CD14-positive monocyte (primary cell): Measurements from ENCODE around the gene ADAMTS15. TPM values are rescaled to one million over a fixed set of nuclear protein-coding genes. Genes with fewer than 3 reads are reported as not detected.

Experiments used
- DNase-seq, 3 donors: peaks; one replicate each; pipeline ENCODE4 v3.0.0-alpha.2; 2011 to 2022
- H2AFZ ChIP-seq: 2 replicates; pipeline ENCODE4 v1.6.0; 2012; ENCODE audit warnings: mild to moderate bottlenecking, low read depth, low read length, inconsistent platforms; ENCODE audit not compliant: insufficient read depth, poor library complexity, severe bottlenecking
- H3K27ac ChIP-seq, 2 donors: 1 replicate in 1 of 2; 2 replicates in 1 of 2; pipeline ENCODE4 v1.5.1; 2012 to 2013; ENCODE audit warnings: low read length in 2 of 2, control low read depth in 1 of 2, inconsistent platforms in 1 of 2, low read depth in 1 of 2, mild to moderate bottlenecking in 1 of 2
- H3K27me3 ChIP-seq, 2 donors: one replicate each; pipeline versions ENCODE4 v1.6.0 to v1.6.1; 2011 to 2013; ENCODE audit warnings: low read length in 2 of 2; ENCODE audit not compliant: control insufficient read depth in 2 of 2, insufficient read depth in 2 of 2
- H3K36me3 ChIP-seq, 2 donors: replicated peaks in 1 of 2; 1 replicate in 1 of 2; 2 replicates in 1 of 2; pipeline versions ENCODE4 v1.5.1 to v1.6.1; 2012 to 2013; ENCODE audit warnings: low read length in 2 of 2, control low read depth in 1 of 2, inconsistent platforms in 1 of 2, mild to moderate bottlenecking in 1 of 2; ENCODE audit not compliant: insufficient read depth in 2 of 2, control insufficient read depth in 1 of 2
- H3K4me1 ChIP-seq, 2 donors: 1 replicate in 1 of 2; 2 replicates in 1 of 2; pipeline versions ENCODE4 v1.5.1 to v1.6.1; 2012 to 2013; ENCODE audit warnings: low read length in 2 of 2, control low read depth in 1 of 2, inconsistent platforms in 1 of 2, mild to moderate bottlenecking in 1 of 2, moderate library complexity in 1 of 2; ENCODE audit not compliant: insufficient read depth in 2 of 2, control insufficient read depth in 1 of 2
- H3K4me2 ChIP-seq: replicated peaks from 2 replicates; pipeline ENCODE3; 2012; ENCODE audit warnings: low read length, moderate library complexity, mild to moderate bottlenecking; ENCODE audit not compliant: poor library complexity, severe bottlenecking; ENCODE audit errors: extremely low read depth
- H3K4me3 ChIP-seq, 3 experiments: fragments of 200-600 bp in 1 of 3; sonication (generic) in 1 of 3; replicated peaks in 1 of 3; 1 replicate in 2 of 3; 2 replicates in 1 of 3; pipeline ENCODE4 v1.5.1; 2011 to 2013; ENCODE audit warnings: low read length in 3 of 3, mild to moderate bottlenecking in 3 of 3, control low read depth in 2 of 3, low read depth in 2 of 3, inconsistent platforms in 1 of 3, moderate library complexity in 1 of 3
- H3K79me2 ChIP-seq: 2 replicates; pipeline ENCODE4 v1.6.0; 2012; ENCODE audit warnings: mild to moderate bottlenecking, control low read depth, inconsistent platforms, low read length, moderate library complexity; ENCODE audit not compliant: insufficient read depth
- H3K9ac ChIP-seq: 2 replicates; pipeline ENCODE4 v1.6.0; 2017; ENCODE audit warnings: low read length, mild to moderate bottlenecking; ENCODE audit not compliant: insufficient read depth, poor library complexity, severe bottlenecking
- H3K9me3 ChIP-seq, 2 donors: replicated peaks in 1 of 2; 1 replicate in 1 of 2; 2 replicates in 1 of 2; pipeline versions ENCODE4 v1.5.1 to v1.6.1; 2012 to 2013; ENCODE audit warnings: low read length in 2 of 2, control low read depth in 1 of 2; ENCODE audit not compliant: control insufficient read depth in 1 of 2, insufficient read depth in 1 of 2
- H4K20me1 ChIP-seq: 2 replicates; pipeline ENCODE4 v1.6.0; 2012; ENCODE audit warnings: mild to moderate bottlenecking, low read length, control low read depth, moderate library complexity; ENCODE audit not compliant: insufficient read depth
- H3K27ac Mint-ChIP-seq, 7 donors: one replicate each; pipeline ENCODE4 v1.8.0; 2020; ENCODE audit warnings: mild to moderate bottlenecking in 7 of 7, mixed read lengths in 7 of 7, moderate library complexity in 6 of 7, inconsistent platforms in 2 of 7
- H3K27me3 Mint-ChIP-seq, 3 donors: one replicate each; pipeline ENCODE4 v1.8.0; 2021 to 2022; ENCODE audit warnings: low read depth in 3 of 3, mild to moderate bottlenecking in 3 of 3, mixed read lengths in 3 of 3, moderate library complexity in 3 of 3, inconsistent platforms in 1 of 3
- H3K36me3 Mint-ChIP-seq, 2 donors: one replicate each; pipeline ENCODE4 v1.8.0; 2020; ENCODE audit warnings: mixed read lengths in 2 of 2, inconsistent platforms in 1 of 2, mild to moderate bottlenecking in 1 of 2
- H3K4me1 Mint-ChIP-seq: one replicate; pipeline ENCODE4 v1.8.0; 2020; ENCODE audit warnings: mild to moderate bottlenecking, mixed read lengths
- H3K4me3 Mint-ChIP-seq, 2 donors: one replicate each; pipeline ENCODE4 v1.8.0; 2020; ENCODE audit warnings: mild to moderate bottlenecking in 2 of 2, mixed read lengths in 2 of 2, moderate library complexity in 1 of 2
- H3K9me3 Mint-ChIP-seq, 7 donors: one replicate each; pipeline ENCODE4 v1.8.0; 2020 to 2022; ENCODE audit warnings: mixed read lengths in 7 of 7, mild to moderate bottlenecking in 6 of 7, moderate library complexity in 6 of 7, inconsistent platforms in 2 of 7
- CTCF ChIP-seq: fragments of 200-600 bp; IDR thresholded peaks from one replicate; pipeline ENCODE4 v1.8.0; 2022; ENCODE audit warnings: antibody characterized with exemption, mild to moderate bottlenecking
- WGBS: methylation state at CpG from one replicate; pipeline ENCODE4 v1.1.5; 2013; ENCODE audit warnings: missing lambda C conversion rate; ENCODE audit not compliant: insufficient coverage; 5-methylcytosine and 5-hydroxymethylcytosine counted together
- intact Hi-C, 2 donors: fragments of 100-400 bp; cut with micrococcal nuclease; formaldehyde crosslinking; loops; one replicate each; pipeline versions ENCODE4 v1.15.0 to v1.15.1; 2023
- polyA plus RNA-seq, 3 donors: library from polyadenylated mRNA; depleted of rRNA in 1 of 3; unstranded in 2 of 3; stranded (reverse) in 1 of 3; fragments of 300-500 nt in 2 of 3; fragments of >200 nt in 1 of 3; fragmentation: Illumina TruSeq in 2 of 3; gene quantifications; 1 replicate in 2 of 3; 2 replicates in 1 of 3; pipeline ENCODE4 v1.2.3, GENCODE V29; 2012 to 2021

ADAMTS15 gene
- polyA plus RNA-seq, 3 donors, result not detected

GRCh38 chr11:130486987-130487923 is 38.8 kb downstream of the ADAMTS15 start:
- Mint-ChIP-seq H3K27ac (no peak overlapping the region), H3K9me3 (peaks cover 0 to 4% (median 2%) of the 10 kb centered on the region in 7 donors), H3K4me3 (no peak overlapping the region), H3K27me3 (peaks cover 2 to 8% (median 6%) of the 10 kb centered on the region in 3 donors), H3K4me1 (no peaks in the 10 kb centered on the region), H3K36me3 (no peaks in the 10 kb centered on the region)
- intact Hi-C loops, result no loop called here
- H3K36me3 ChIP-seq, result no peaks in the 10 kb centered on the region
- no peaks in the 10 kb centered on the region for H4K20me1 ChIP-seq
- DNase-seq, result no peak
- H3K4me2 ChIP-seq, result no peak overlapping the region
- no peak overlapping the region for H3K27ac ChIP-seq
- H3K4me1 ChIP-seq, result no peaks in the 10 kb centered on the region
- no peaks in the 10 kb centered on the region for H3K9me3 ChIP-seq
- H3K9ac ChIP-seq, result no peak overlapping the region
- H3K79me2 ChIP-seq, result no peaks in the 10 kb centered on the region
- 95% methylated on average over 17 of the region's 28 CpGs for whole genome bisulfite sequencing
- TF ChIP-seq CTCF, result no peak
- H2AFZ ChIP-seq, result no peak overlapping the region
- no peak overlapping the region for H3K4me3 ChIP-seq
- no peaks in the 10 kb centered on the region for H3K27me3 ChIP-seq

- no peak overlapping the region for H2AFZ ChIP-seq
- no peak overlapping the region for H3K4me3 ChIP-seq
- Mint-ChIP-seq H3K4me3 (no peak overlapping the region), H3K27me3 (peaks cover 3 to 8% (median 6%) of the 10 kb centered on the region in 3 donors), H3K36me3 (no peaks in the 10 kb centered on the region), H3K27ac (no peak overlapping the region), H3K4me1 (no peaks in the 10 kb centered on the region), H3K9me3 (peaks cover 0 to 4% (median 2%) of the 10 kb centered on the region in 7 donors)
- no peaks in the 10 kb centered on the region for H3K36me3 ChIP-seq
- no peak for TF ChIP-seq CTCF
- H4K20me1 ChIP-seq, result no peaks in the 10 kb centered on the region
- no peak overlapping the region for H3K9ac ChIP-seq
- intact Hi-C loops, result no loop called here
- DNase-seq, result no peak
- H3K4me1 ChIP-seq, result no peaks in the 10 kb centered on the region
- no peak overlapping the region for H3K4me2 ChIP-seq
- no peaks in the 10 kb centered on the region for H3K27me3 ChIP-seq
- H3K27ac ChIP-seq, result no peak overlapping the region
- H3K79me2 ChIP-seq, result no peaks in the 10 kb centered on the region
- 86% methylated on average over 6 of the region's 13 CpGs for WGBS
- H3K9me3 ChIP-seq, result no peaks in the 10 kb centered on the region
Measured at GRCh38 chr11:130487924-130488815, 39.7 kb downstream of the ADAMTS15 start.
